H54 (cell line): ENCODE data around the gene FPGS.
A peak's percentile ranks its signal among the peaks of the same experiment; 100 is the strongest.
"Not testable (repeated sequence)": the region's sequence is repeated elsewhere in the genome, so short reads cannot be mapped to it uniquely, and the experiment has no call there.

Experiments used
- DNase-seq: peaks from one replicate; pipeline ENCODE4 v3.0.0; 2011; ENCODE audit warnings: low spot score, mixed read lengths; ENCODE audit not compliant: insufficient read length
- FAIRE-seq: peaks from 3 replicates; lab custom pipeline; 2011; peaks lifted over from hg19 to GRCh38; lab: Jason Lieb, UNC
- POLR2A ChIP-seq: IDR thresholded peaks from 2 replicates; pipeline ENCODE4 v1.6.1; 2011; ENCODE audit warnings: low read depth, mild to moderate bottlenecking, low read length

The FPGS gene

DNA sequence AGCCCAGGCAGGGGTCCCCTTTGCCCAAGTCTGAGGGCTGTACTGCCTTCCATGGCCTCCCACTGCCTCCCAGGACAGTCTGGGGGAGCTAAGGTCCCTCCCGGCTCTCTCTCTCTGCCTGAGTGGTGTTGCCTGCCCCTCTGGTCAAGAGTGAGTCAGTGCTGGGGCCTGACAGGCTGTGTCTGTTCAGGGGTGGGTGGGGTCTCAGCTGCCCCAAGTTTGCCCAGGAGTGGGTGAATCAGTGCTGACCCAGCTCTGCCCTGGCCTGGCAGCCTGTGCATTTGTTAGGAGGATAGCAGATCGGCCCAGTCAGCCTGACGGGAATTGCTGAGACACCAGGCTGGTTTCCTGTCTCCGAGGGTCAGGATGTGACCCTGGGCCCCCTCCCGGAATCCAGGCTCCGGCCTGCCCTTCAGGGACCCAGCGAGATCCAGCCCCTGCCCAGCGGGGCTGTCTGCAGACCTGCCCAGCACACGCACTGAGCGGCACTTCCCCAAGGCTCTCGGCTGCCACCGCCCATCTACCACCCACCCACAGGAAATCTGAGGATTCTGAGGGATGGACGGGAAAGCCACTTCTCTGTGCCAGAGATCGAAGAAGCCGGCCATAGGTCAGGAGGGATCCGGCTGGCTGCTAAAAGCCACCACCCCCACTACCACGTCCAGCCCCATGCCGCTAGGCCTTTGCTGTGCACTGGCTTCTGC is 35.8 kb downstream of the FPGS start:
- peak; percentile 80 for TF ChIP-seq POLR2A
- DNase-seq (peak; percentile 100), FAIRE-seq (peak; percentile 95)

DNA sequence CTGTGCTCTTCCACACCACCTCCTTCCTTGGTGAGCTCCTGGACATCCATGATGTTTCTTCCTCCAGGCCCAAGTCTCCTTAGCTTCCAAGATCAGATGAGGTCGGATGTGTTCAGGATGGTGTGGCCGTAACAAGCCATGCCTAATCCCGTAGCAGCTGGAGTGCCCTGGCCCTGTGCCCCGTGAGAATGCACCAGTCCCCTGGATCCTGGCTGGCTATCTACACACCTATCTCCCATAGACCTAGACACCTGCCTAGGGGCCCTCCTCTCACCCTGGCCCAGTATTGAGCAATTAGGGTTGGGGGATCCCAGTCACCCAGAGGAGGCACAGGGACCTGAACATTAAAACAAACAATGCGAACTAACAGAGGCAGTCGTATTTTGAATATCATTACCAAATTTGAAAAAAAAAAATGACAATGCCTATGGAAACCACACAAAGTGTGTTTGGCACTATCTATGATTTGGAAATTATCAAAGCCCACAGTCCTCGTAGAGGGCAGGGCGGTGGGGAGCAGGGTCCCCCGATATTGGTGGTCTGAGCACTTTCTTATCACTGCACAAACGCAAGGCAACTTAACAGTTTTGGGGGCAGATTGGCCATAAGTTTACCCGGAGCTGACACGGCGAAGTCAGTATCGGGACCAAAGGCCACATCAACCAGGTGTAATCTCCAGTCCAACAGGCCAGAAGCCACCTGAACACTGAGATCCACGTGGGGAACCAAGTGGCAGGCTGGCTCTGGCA is 38.6 kb downstream of the FPGS start:
- TF ChIP-seq POLR2A = no peak
- no peak for FAIRE-seq

DNA sequence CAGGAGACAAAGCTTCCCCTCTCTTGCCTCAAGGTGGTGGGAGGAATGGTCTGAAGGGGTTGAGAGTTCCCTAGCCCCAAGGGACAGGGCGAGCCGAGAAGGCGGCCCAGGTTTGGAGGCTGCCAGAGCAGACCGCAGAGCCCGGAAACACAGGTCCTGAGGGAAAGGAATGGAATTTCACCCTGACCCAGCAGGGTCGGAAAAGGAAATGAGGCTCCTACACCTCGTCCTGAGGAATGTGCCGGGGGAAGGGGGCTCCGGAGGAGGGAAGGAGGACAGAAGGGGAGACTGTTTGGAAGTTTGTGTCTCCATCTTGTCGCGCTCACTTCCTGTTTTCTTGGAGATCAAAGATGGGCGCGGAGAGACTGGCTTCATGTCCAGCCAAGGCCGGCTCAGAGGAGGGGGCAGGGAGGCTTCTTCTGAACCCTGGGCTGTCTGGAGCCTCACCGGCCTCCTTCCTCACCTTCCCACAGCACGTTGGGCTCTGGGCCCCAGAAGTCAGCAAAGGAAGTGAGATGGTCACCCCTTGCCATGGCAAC is 42.2 kb downstream of the FPGS start:
- FAIRE-seq (no peak), DNase-seq (no peak)
- no peak for TF ChIP-seq POLR2A

More for the DNA sequence above, 38.6 kb downstream of the FPGS start:
- DNase-seq = no peak

DNA sequence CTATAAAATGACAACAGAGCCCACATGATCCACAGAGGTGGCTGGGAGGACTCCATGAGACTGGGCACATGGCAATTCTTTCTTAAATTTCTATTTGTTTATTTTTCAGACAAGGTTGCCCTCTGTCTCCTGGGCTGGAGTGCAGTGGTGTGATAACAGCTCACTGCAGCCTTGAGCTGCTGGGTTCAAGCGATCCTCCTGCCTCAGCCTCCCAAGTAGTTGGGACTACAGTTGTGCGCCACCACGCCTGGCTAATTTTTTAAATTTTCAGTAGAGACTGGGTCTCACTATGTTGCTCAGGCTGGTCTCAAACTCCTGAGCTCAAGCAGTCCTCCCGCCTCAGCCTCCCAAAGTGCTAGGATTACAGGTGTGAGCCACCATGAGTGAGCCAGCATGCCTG is 42.9 kb downstream of the FPGS start:
- FAIRE-seq, DNase-seq: not testable (repeated sequence)

DNA sequence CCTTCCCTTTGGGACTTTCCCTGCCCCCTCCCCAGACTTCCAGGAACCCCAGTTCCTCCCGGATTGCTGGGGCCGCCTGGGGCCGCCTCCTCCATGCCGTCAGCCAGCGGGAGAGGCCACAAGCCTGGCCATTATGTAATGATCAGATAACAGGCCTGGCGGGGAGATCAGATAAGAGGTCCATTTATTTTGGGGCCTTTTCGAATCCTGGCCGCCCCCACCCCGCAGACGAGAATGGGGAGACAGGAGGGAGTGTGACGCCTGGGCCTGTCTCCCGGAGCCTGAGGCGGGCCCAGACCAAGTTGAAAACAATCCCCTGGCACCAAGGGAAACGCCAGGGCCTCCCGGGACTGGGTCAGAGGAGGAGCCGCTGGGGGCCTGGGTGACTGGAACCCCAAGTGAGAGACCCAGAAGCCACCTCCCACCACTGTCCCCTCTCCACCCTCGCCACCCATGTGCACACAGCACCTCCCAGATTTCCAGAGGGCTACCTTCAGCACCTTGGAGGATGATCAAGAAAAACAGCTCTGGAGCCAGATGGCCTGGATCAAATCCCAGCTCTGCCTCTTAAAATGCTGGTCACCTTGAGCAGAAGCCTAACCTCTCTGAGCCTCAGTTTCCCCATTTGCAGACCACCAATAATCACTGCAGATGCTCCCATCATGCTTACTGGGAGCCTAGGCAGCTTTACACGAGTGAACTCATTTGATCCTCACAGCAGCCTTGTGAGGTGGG is 43.9 kb downstream of the FPGS start:
- FAIRE-seq = no peak
- DNase-seq = no peak
- no peak for TF ChIP-seq POLR2A

DNA sequence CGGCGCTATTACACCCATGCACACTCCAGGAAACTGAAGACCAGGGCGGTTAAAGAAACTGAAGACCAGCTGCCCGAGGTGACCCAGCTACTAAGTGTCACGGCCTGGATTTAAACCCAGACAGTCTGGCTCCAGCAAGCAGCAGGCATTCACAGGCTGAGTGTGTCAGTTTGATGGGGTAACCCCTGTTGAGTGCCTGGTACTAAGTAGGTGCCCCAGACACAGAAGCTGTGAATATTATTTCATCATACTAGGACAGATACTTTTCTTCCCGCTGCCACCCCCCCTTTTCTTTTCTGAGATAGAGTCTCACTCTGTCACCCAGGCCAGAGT is 44.5 kb downstream of the FPGS start:
- DNase-seq = peak; percentile 59
- no peak for FAIRE-seq
- TF ChIP-seq POLR2A = no peak

DNA sequence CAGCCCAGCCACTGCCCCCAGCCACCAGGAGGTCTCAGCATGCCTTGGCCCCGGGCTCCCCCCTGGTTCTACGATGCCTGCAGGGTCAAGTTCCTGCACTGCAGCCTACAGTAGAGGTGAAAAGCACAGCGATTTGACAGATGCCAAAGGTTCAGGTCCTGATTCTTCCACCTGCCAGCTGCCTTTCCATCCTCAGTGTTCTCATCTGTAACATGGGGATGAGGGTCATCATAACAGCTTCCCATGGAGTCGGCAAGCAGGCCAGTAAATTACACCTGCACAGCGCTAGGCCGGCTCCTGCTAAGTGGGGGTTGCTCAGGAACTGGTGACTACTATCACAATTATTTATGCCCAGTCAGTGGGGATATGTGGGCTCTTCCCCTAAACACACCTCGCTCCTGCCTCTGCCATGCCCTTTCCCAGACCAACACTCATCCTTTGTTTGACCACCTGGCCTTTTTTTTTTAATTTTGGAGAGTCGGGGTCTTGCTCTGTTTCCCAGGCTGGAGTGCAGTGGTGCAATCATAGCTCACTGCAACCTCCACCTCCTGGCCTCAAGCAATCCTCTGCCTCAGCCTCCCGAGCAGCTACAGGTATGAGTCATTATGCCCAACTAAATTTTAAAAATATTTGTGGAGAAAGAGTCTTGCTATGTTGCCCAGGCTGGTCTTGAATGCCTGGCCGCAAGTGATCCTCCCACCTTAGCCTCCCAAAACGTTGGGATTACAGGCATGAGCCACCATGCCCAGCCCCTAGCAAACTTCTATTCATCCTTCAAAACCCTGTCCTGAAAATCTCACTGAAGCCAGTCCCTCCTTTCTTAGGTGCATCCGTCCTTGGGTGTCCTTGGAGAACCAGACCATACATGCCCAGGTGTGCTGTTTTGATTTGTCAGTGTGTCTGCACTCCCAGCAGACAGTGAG is 45.4 kb downstream of the FPGS start:
- DNase-seq (no peak), FAIRE-seq (no peak)
- TF ChIP-seq POLR2A = no peak

DNA sequence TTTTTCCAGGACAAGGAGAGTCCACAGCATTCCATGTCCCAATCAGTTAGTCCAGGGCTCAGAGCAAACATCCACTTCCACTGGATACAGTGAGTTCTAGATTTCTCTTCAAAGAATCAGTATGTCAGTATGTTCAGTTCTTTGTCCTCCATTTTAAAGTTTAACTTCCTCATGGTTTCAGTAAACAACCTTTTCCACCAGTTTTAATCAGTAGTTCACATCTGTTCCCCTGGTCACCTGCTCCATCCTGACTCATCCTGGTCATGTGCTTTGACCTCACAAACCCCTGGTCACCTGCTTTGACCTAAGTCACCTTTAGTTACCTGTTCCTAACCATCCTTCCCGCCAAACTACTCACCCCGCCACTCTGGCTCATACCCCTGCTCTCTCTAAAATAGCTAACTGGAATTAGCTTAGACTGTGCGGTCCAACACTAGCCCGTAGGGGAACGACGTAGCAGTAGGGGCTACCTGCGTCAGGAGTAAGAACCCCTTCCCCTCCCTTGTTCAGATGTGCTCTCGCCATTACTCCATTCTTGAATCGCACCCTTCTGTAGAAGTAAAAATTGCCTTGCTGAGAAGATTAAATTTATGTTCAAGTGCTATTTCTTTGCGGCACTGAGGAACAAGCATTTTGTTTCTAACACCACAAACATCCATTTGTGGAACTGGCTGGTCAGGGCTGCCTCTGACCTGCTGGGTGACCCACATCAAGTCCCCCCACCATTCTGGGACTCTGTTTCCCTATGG is 46.2 kb downstream of the FPGS start:
- no peak for TF ChIP-seq POLR2A
- no peak for DNase-seq
- FAIRE-seq = no peak

DNA sequence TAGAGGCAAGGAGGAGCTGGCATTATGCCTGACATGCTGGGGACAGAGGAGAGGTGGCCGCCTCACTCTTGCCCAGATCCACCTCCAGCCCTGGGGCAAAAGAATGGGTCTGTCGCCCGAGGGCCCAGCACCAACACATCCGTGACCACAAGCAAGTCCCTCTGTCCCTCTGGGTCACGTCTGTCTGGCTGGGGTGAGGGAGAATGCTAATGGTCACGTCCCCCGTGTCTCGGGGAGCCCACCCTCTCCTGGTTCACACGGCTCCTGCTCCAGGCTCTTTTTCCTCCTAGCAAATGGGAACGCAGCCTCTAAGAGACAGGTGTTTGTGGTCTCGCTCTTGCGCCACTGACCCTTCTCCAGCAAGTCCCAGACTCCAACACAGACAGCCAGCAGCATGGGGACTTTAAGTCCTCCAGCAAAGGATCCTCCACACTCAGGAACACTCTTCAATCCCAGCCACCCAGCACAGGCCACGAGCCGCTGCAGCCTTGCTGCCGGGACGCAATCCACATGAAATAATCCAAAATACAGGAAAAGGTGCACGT is 47.7 kb downstream of the FPGS start:
- DNase-seq (no peak), FAIRE-seq (no peak)
- TF ChIP-seq POLR2A = no peak

DNA sequence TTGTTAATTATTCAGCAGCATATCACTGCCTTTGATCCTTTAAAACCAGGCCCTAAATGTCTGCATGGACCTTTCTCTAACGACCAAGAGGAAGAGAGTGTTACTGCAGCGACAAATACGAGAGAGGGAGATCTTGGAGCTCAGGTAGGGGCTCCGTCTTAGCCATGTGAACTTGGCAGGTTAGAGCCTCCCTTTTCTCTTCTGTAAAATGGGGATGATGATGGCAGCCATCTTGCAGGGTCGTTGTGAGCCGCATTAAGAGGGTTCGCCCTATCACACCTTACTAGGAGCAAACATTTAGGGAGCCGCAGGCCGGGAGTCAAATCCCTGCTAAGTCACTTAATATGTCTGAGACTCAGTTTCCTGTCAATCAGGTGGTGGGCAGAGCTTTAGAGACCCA is 50.1 kb downstream of the FPGS start:
- TF ChIP-seq POLR2A = no peak
- no peak for DNase-seq
- FAIRE-seq = no peak

DNA sequence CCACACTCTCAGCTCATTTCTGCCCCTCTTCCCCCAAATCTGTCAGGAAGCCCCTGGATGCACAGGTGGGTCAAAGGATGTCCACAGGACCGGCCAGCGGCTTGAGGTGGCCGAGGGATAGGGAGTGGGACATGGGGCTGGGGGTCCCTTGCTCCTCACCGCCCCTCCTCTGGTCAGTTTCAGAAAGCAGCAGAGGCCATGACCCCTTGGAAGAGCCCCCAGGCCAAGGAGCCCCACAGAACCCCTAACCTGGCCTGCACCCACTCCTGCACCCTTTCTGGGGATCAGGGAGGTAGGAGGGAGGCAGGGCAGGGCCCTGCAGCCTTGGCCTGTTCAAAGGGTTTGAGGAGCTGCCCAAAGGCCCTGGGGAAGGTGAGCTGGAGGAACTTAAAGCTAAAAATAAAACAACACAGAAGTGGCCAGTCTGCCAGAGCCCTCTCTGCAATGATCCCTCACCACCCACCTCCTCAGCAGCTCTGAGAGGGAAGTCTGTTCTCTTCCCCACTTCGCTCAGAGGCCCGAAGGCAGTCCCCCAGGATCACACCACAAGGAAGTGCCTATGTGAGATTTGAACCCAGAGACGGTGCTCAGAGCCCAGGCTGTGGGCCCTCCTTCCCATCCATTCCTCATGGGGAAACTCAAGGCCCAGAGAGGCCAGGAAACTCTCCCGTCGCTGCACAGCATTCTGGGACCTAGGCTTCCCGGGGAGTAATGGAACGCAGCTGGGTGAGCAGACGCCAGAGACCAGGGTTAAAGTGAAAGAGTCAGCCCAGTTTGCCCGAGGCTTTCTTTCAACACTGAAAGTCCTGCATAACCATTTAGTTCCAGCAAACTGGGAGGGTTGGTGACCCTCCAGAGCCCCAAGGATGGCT is 50.9 kb downstream of the FPGS start:
- DNase-seq = no peak
- FAIRE-seq = no peak
- TF ChIP-seq POLR2A = no peak

DNA sequence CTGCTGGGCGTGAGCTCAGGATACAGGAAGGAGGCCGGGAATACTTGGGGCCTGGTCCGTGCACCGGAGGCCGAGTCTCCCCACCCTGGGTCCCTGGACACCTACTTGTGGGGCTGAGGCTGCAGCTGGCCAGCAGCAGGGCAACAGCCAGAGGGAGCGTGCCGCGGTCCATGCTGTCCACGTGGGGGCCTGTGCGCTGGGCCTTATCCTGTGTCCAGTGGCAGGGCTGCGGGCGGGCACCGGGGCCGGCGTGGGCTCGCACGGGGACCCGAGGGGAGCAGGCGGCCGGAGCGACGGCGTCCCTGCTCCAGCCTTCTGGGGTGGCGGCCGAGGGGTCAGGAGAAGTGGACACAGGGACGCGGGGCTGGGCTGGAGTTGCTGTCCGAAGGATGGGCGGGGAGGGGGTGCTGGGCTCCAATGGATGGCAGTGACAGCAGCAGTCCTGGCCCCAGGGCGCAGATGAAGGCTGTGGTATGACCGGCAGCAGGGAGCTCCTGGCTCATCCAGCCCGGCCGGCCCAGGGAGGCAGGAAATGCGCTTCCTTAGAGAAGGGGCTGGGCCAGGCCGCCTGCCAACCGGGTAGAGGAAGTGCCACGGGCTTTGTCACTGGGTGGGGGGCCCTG is 51.6 kb downstream of the FPGS start, which contains the start of gene ENG:
Gene ENG (minus strand): TSS at position 475 of the 623 bp plus-strand sequence. CDS start 303 bp downstream, at position 172.
- FAIRE-seq (no peak), DNase-seq (peak; percentile 92)
- peak; percentile 96 for TF ChIP-seq POLR2A
